G401.6 (cell line): ENCODE results near the gene IGDCC3.

ENCODE experiments used
- FAIRE-seq: peaks from 2 replicates; lab custom pipeline; 2012; peaks lifted over from hg19 to GRCh38; lab: Jason Lieb, UNC

Gene IGDCC3

DNA sequence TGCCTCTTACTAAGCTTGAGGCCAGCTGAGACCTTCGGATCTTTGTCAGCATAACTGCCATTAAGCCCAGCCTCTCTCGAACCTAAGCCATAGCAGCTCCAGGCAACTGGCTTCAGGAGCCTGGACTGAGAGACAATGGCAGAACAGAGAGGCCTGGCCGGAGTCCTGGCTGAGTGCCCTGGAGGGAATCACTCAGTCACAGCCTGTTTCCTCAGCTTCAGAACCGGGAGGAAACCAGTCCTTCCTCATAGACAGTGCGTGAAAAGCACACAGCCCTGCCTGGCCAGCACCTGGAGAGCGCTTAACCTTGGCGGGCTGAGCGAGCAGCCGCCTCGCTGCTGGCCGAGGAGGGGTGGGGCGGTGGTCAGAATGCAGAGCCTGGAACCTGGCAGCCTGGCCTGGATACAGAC is 51.7 kb downstream of the IGDCC3 start:
- FAIRE-seq: no peak

DNA sequence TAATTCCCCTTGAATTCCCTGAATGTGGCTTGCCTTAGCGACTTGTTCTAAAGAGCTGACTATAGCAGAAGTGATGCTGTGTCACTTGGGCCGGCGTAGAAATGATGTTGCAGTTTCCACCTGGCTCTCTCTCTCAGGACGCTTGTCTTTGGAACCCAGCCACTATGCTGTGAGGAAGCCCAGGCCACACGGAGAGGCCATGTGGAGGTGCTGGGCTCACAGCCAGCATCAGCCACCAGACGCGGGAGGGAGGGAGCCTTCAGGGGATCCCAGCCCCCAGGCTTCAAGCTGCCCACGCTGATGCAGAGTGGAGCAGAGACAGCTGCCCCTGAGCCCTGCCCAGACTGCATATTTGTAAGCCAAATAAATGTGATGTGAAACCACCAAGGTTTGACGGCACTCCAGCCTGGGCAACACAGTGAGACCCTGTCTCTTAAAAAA is 54.7 kb downstream of the IGDCC3 start:
- FAIRE-seq: no peak

DNA sequence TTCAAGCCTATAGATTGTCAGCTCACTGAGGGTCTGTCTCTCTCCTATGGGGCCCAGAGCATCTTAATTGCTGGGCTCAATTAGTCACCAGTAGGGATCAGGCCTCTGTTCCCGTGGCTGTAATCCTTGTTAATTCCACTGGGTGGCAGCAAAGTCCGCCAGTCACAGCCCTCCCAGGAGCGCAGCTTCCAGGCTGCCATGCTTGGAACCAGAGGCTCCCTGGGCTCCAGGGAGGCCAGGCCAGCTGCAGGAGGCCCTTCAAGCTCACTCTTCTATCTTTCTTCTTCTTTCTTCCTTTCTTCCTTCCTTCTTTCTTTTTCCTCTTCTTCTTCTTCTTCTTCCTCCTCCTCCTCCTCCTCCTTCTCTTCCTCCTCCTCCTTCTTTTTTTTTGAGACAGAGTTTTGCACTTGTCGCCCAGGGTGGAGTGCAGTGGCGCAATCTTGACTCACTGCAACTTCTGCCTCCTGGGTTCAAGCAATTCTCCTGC is 58.9 kb downstream of the IGDCC3 start:
- FAIRE-seq: peak; percentile 73

DNA sequence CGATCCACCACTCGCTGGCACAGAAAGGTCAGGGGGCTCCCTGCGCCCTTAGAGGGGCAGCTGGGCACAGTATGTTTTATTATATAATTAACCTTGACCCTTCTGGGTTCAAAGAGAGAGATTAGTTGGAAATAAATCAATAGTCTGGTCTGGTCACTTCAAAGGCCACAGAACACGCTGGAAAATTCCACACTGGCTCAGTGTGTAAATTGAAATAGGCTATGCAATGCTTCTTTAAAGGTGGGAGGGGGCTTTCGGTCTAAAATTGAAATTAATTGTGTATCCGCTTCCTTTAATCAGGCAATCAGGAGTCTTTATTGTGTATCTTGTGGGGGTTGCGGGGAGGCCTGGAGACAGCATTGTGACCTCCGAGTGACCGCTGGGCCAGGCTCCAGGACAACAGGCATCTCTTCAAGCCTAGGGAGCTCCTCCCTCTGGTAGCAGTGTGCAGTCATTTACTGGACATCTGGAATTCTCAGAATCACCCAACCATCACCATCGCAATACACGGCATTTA is 65.3 kb downstream of the IGDCC3 start:
- FAIRE-seq: no peak

- FAIRE-seq: no peak
Observed at GRCh38 chr15:65311760-65312159, 66.0 kb downstream of the IGDCC3 start.

- FAIRE-seq: no peak
Observed at GRCh38 chr15:65310431-65311137, 67.2 kb downstream of the IGDCC3 start.

DNA sequence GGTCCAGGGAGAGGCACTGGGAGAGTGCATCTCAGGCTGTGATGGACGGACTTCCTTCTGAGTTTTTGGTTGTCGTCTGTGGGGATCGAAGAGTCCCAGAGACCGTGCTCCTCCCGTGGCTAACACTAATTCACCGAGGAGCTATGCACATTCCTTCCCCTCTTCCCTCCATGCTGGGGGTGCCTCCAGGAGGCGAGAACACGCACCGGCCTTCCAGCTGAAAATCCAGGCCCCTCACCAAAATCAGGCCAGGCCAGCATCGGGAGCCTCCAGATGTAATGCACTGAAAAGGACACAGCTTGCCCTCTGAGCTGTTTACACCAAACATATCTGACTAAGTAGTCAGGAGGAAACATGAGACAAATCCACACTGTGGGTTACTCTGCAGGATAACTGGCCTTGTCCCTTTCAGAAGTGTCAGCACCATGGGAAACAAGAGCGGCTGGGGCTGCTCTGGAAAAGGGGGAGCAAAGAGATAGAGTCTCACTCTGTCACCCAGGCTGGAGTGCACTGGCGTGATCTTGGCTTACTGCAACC is 67.9 kb downstream of the IGDCC3 start:
- FAIRE-seq: no peak

GRCh38 chr15:65307978-65308377 is 69.8 kb downstream of the IGDCC3 start:
- FAIRE-seq: no peak

GRCh38 chr15:65306551-65306950 is 71.3 kb downstream of the IGDCC3 start:
- no peak for FAIRE-seq

DNA sequence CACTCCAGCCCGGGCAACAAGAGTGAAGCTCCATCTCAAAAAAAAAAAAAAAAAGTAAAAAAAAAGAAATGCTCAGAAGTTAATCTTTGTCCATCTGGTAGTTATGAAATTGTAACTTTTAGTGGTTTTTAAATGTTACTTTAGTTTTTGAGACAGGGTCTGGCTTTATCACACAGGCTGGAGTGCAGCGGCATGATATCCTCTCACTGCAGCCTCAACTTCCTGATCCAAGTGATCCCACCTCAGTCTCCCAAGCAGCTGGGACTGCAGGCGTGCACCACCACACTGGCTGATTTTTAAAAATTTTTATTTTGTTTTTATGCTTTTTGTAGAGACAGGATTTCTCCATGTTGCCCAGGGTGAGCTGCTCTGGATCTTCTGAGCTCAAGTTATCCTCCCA is 72.0 kb downstream of the IGDCC3 start:
- no peak for FAIRE-seq

DNA sequence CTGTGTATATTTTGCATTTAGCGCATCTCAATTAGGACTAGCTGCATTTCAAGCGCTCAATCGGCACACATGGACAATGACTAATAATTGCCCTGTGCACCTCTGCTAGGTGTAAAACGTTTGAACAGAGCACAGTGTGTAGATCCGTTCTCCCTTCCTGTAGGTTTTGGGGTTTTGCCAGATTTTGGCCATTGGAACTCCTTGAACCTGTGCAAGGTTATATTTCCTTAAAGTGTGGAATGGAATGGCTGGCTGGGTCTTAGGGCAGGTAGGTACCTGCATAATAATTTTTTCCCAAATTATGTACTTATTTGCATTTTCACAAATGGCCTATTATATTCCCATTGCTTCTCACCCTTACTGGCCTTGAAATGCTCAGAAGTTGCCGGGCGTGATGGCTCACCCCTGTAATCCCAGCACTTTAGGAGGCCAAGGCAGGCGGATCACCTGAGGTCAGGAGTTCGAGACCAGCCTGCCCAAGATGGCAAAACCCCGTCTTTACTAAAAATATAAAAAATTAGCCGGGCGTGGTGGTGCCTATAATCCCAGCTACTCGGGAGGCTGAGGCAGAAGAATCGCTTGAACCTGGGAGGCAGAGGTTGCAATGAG is 72.5 kb downstream of the IGDCC3 start:
- FAIRE-seq: no peak

DNA sequence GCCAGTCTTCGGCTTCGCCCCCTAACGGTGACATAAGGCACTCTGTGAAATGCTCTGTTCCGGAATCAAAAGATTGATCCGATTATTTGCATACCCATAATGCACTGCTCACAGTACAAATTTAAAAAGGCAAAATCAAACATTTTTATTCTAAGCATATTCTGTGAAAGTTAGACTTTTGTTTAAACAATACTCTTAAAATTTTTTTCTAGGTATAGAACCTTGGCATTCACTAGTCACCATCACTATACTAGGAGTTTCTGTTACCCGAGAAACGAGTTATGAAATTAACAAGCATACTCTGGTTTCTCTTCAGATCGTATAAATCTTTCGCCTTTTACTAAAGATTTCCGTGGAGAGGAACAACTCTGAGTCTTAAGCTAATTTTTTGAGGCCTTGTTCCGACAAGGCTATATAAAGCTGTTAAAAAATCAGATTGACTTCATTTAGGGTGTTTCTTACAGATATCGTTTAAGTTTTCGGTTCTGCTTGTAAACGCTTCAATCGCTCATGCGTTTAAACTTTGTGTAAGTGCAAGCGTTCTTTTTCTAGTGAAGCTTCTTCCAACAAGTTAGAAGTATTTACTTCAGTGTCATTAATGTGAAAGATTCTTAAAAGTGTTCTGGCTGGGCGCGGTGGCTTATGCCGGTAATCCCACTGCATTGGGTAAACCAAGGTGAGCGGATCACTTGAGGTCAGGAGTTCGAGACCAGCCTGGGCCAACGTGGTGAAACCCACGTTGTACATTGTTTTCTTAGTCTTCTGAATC is 73.2 kb downstream of the IGDCC3 start, which contains the start of gene RNU5B-1:
TSS of gene RNU5B-1 (plus strand) at position 297 of the 769 bp plus-strand sequence.
- peak; percentile 98 for FAIRE-seq

DNA sequence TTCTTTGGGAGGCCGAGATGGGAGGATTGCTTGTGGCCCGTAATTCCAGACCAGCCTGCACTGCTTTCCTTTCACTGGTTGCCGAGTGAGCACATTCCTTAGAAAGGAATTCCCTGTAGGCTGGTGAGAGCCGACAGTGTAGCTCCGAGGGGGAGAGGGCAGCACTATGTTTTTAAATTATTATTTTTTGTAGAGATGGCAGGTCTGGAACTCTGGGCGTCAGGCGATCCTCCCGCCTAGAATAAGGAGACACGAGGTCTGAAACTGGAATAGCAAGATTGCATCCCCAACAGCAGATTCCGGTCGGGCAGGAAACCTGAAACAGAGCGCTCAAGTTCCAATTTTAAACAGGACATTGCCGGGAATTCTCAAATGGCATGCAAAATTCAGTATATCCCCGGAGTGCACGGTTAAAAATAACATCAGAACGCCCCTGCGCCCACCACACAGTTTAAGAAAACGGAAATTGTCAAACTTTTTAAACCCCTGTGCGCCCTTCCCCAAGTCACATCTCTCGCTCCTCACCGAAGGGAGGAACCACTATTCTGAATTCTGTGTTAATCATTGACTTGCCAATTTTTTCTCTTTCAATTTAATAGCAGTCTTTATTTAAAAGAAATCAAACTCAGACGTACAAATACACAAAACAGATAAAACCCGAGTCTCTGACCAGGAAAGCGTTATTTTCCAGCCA is 74.0 kb downstream of the IGDCC3 start:
- no peak for FAIRE-seq

DNA sequence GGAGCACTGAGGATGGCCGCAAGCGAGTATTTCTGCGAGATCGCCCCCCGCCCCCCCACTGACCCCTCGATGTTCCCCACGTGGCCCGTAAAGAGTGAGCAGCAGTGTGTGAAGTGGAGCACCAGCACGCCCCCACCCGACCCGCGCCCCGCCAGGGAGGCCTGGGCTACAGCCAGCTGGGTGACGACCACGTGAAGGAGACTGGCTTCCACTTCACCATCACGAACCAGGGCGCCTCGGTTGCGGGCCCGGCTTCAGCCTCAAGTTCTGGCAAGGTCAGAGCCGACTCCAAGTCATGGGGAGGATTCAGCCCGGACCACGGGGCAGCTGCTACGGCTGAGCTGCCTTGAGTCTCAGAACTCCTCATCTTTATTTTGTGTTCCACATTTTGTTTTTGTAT is 75.7 kb downstream of the IGDCC3 start:
- no peak for FAIRE-seq

GRCh38 chr15:65300924-65301441 is 76.8 kb downstream of the IGDCC3 start:
- no peak for FAIRE-seq

- FAIRE-seq: no peak
Observed at GRCh38 chr15:65298731-65299130, 79.1 kb downstream of the IGDCC3 start.

DNA sequence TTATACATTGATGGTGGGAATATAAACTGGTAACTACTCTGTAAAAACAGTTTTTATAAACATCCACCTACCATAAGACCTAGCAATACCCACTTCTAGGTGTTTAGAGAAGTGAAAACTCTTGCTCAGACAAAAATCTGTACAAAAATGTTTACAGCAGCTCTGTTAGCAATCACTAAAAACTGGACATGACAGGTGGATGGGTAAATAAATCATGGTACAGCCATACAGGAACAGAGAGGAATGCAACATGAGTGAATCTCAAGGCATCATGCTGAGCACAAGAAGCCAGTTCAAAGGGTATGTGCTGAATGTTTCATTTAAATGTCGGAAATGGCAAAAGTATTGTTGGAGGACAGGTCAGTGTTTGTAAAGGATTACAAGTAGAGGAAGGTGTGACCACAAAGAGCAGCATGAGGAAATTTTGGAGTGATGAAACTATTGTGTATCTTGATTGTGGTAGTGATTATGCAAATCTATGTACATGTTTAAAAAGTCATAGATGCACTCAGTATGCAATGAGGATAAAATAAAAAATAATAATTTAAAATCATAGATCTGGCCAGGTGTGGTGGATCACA is 84.8 kb downstream of the IGDCC3 start:
- no peak for FAIRE-seq

- no peak for FAIRE-seq
Observed at GRCh38 chr15:65290228-65290627, 87.6 kb downstream of the IGDCC3 start.

GRCh38 chr15:65289261-65289854 is 88.4 kb downstream of the IGDCC3 start:
- no peak for FAIRE-seq

GRCh38 chr15:65287520-65287855 is 90.3 kb downstream of the IGDCC3 start:
- FAIRE-seq: no peak
